Astrocyte (in vitro differentiated cells and primary cell): Measurements from ENCODE around the gene TMEM18.

Experiments
- CTCF ChIP-seq: IDR thresholded peaks from 2 replicates; pipeline ENCODE4 v1.5.1; 2011; ENCODE audit warnings: low read depth, mild to moderate bottlenecking, inconsistent platforms, low read length, moderate library complexity; ENCODE audit not compliant: insufficient read depth
- EZH2 ChIP-seq: IDR thresholded peaks from 2 replicates; pipeline ENCODE4 v1.6.1; 2012; ENCODE audit warnings: mild to moderate bottlenecking, low read length, inconsistent platforms; ENCODE audit not compliant: insufficient read depth

- TF ChIP-seq CTCF (no peak), EZH2 (no peak)
These were observed 57.2 kb downstream of the TMEM18 start for GRCh38 chr2:620004-620403.
